GM23338 (cell line): Measurements from ENCODE around the gene GOSR1.

ENCODE experiments used
- CTCF ChIP-seq, 2 experiments: fragments of 200-600 bp in 1 of 2; sonication (generic) in 1 of 2; conservative IDR thresholded peaks; 2 replicates each; pipeline versions ENCODE4 v1.5.1 to v1.6.1; 2016 to 2017; ENCODE audit warnings: antibody characterized with exemption in 2 of 2, low read depth in 2 of 2, mild to moderate bottlenecking in 2 of 2, moderate library complexity in 1 of 2
- EZH2 ChIP-seq: fragments of 200-600 bp; sonication (generic); IDR thresholded peaks from one replicate; pipeline ENCODE4 v1.8.0; 2017; ENCODE audit warnings: antibody characterized with exemption, mild to moderate bottlenecking, low read depth; ENCODE audit not compliant: unreplicated experiment
- POLR2AphosphoS5 ChIP-seq: IDR thresholded peaks from 2 replicates; pipeline ENCODE4 v1.6.1; 2016; ENCODE audit warnings: antibody characterized with exemption, low read depth

GRCh38 chr17:30477774-30478115 is 537 bp downstream of the GOSR1 start:
- TF ChIP-seq CTCF (conservative IDR thresholded peaks at IDR 0.05; ENCODE audit: low read depth in 2 of 2): no peak
- TF ChIP-seq POLR2AphosphoS5: no peak
- TF ChIP-seq EZH2: no peak
